T-helper 1 cell treated with Interleukin-12 subunit alpha and Interleukin-12 subunit beta and Interleukin-4 antibody, amounts not matched to agents 30 μg/mL and 1 μg/mL, for 36 hours (primary cell): ENCODE results near the gene VAT1L.

Experiments used
- H3K27ac Mint-ChIP-seq: one replicate; pipeline ENCODE4 v1.8.0; 2021; ENCODE audit warnings: mild to moderate bottlenecking, mixed read lengths
- H3K27me3 Mint-ChIP-seq: one replicate; pipeline ENCODE4 v1.8.0; 2021; ENCODE audit warnings: low read depth, mixed read lengths
- H3K36me3 Mint-ChIP-seq: one replicate; pipeline ENCODE4 v1.8.0; 2021; ENCODE audit warnings: low read depth, mixed read lengths
- H3K4me1 Mint-ChIP-seq: one replicate; pipeline ENCODE4 v1.8.0; 2021; ENCODE audit warnings: low read depth, mixed read lengths
- H3K4me3 Mint-ChIP-seq: one replicate; pipeline ENCODE4 v1.8.0; 2021; ENCODE audit warnings: mild to moderate bottlenecking, moderate library complexity, mixed read lengths
- H3K9me3 Mint-ChIP-seq: one replicate; pipeline ENCODE4 v1.8.0; 2021; ENCODE audit warnings: mixed read lengths

The VAT1L gene

DNA sequence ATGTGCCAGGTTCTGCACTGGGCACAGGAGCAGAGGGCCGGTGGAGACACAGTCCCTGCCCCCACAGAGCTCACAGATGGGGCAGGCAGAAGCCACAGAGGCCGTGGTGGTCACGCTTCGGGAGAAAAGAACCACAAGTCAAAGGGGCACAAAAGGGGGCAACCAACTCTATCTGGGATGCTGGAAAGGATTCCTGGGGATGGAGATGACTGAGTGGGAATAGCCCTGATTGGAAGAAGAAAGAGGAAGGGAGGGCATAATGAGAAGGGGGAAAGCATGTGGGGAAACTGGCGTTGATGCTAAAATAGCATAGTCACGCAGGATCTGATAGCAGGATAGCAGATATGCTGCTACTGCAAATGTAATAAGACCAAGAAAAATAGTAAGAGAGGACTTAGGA lies 69.7 kb downstream of the VAT1L start:
- no peak overlapping the region for H3K4me3 Mint-ChIP-seq
- no peaks in the 10 kb centered on the region for H3K4me1 Mint-ChIP-seq

GRCh38 chr16:77859493-77860232 lies 71.3 kb downstream of the VAT1L start:
- H3K27me3 Mint-ChIP-seq, result no peaks in the 10 kb centered on the region
- no peak overlapping the region for H3K4me3 Mint-ChIP-seq

More for the DNA sequence above, 69.7 kb downstream of the VAT1L start:
- no peaks in the 10 kb centered on the region for H3K9me3 Mint-ChIP-seq
- no peaks in the 10 kb centered on the region for H3K36me3 Mint-ChIP-seq
- no peaks in the 10 kb centered on the region for H3K27me3 Mint-ChIP-seq
- H3K27ac Mint-ChIP-seq, result no peak overlapping the region

DNA sequence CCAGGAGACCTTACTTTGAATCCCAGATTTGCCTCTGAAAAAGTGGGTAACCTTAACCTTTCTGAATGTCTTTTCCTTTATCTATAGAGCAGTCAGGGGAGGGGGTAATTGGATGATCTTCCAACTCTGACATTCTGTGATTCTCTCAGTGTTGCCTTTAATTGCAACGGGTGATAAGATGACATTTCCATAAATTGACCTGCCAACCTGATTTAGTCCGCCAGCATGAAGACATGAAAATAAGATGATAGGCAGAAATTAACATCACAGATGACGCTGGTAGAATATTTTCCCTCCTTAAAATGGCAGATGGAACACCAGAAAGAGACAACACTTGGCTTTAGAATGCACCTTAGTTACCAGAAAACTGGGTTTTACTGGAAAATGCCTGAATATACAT lies 72.6 kb downstream of the VAT1L start:
- H3K27me3 Mint-ChIP-seq, result no peaks in the 10 kb centered on the region
- H3K36me3 Mint-ChIP-seq, result no peaks in the 10 kb centered on the region
- no peak overlapping the region for H3K4me3 Mint-ChIP-seq
- no peak overlapping the region for H3K27ac Mint-ChIP-seq
- H3K9me3 Mint-ChIP-seq, result no peaks in the 10 kb centered on the region
- H3K4me1 Mint-ChIP-seq, result no peaks in the 10 kb centered on the region

More at GRCh38 chr16:77859493-77860232, 71.3 kb downstream of the VAT1L start:
- Mint-ChIP-seq H3K27ac (no peak overlapping the region), H3K9me3 (no peaks in the 10 kb centered on the region), H3K36me3 (no peaks in the 10 kb centered on the region), H3K4me1 (no peaks in the 10 kb centered on the region)

DNA sequence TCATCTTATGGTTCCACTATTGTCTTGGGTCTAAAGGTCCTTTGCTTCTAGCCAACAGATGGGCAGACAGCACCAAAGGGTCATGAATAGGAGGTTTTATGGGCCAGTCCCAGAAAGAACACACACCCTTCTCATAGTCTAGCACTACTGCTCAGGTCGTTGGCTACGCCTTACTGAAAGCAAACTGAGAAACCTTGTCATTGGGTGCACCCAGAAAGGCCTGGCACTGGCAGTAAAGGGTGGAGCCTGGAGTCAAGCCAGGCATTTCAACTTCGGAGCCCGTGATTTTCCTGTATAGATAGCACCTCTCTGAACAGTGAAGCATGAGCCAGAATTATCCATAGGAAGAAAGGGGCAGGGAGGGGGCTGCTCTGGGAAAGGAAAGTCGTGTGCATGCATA lies 74.9 kb downstream of the VAT1L start:
- Mint-ChIP-seq H3K27ac (no peak overlapping the region), H3K4me1 (peaks cover 3% of the 10 kb centered on the region), H3K27me3 (no peaks in the 10 kb centered on the region), H3K36me3 (no peaks in the 10 kb centered on the region), H3K9me3 (no peaks in the 10 kb centered on the region), H3K4me3 (no peak overlapping the region)

- Mint-ChIP-seq H3K36me3 (no peaks in the 10 kb centered on the region), H3K4me3 (no peak overlapping the region), H3K9me3 (no peaks in the 10 kb centered on the region), H3K4me1 (peaks cover 10% of the 10 kb centered on the region), H3K27ac (no peak overlapping the region), H3K27me3 (no peaks in the 10 kb centered on the region)
Observed at GRCh38 chr16:77866752-77867151, 78.4 kb downstream of the VAT1L start.

DNA sequence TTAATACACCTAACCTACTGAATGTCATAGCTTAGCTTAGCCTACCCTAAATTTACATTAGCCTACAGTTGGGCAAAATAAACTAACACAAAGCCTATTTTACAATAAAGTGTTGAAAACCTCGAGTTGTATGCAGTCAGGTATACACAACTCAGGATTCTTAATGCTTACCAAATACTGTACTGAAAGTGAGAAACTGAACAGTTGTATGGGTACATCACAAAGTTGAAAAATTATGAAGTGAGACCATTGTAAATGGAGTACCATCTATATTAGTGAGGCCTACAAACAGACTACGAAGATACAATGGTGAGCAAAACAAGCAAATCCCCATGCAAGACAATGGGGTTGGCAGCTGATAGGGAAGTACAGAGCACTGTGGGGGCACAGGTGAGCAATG lies 79.7 kb downstream of the VAT1L start:
- Mint-ChIP-seq H3K27ac (no peak overlapping the region), H3K36me3 (no peaks in the 10 kb centered on the region), H3K27me3 (no peaks in the 10 kb centered on the region), H3K4me3 (no peak overlapping the region), H3K9me3 (no peaks in the 10 kb centered on the region), H3K4me1 (peaks cover 10% of the 10 kb centered on the region)

GRCh38 chr16:77868478-77868877 lies 80.1 kb downstream of the VAT1L start:
- no peak overlapping the region for H3K27ac Mint-ChIP-seq
- H3K4me3 Mint-ChIP-seq, result no peak overlapping the region
- no peaks in the 10 kb centered on the region for H3K27me3 Mint-ChIP-seq
- H3K36me3 Mint-ChIP-seq, result no peaks in the 10 kb centered on the region
- H3K9me3 Mint-ChIP-seq, result no peaks in the 10 kb centered on the region
- H3K4me1 Mint-ChIP-seq, result peaks cover 10% of the 10 kb centered on the region

DNA sequence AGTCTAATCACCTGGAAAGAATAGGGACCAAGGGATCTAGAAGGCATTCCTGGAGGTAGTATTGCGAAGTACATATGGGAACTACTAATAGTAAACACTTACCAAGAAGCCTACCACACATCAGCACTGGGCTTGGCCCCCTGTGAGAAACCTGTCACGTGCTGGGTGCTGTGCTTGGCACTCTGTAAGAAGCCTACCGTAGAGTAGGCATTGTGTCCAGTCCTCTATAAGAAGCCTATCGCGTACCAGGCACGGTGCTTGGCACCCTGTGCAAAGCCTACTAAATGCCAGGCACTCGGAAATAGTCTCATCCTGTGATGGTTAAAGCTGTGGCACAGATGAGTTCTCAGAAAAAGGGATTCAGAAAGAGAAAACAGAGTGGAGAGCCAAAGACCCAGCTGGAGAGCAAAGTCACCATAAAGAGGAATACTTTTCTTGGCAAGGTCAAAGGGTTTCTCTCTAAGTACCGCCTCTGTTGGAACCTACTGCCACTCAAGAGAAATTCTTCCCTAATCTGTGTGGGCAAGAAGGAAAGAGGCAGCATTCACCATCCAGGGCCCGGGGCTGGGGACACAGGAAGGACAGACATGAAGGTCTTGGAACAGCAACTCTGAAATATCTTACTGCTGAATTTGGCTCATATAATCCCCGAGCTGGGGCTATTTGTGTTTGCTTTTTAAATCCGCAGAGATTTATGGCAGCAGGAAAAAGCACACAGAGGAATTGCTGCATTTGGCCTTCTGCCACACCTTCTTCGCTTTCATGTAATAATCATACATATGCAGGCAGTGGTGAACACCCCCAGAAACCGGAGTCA lies 81.8 kb downstream of the VAT1L start:
- H3K27me3 Mint-ChIP-seq, result no peaks in the 10 kb centered on the region
- no peak overlapping the region for H3K4me3 Mint-ChIP-seq
- H3K9me3 Mint-ChIP-seq, result no peaks in the 10 kb centered on the region

DNA sequence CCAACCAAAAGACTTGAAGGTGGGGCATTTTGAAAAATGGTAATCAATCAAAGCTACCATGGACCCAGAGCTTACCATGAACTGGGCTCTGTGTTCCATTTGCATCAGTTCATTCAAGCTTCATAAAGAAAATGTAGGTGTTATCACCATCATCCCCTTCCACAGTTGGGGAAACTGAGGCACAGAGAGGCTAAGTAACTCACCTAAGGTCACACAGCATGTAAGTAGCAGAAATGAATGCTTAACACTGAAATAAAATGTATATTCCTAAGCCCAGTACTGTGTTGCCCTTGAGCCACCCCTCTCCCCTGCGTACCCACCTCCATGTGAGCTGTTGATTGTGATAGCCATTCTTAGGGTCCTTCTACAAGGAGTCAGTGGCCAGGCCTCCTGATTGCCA lies 83.6 kb downstream of the VAT1L start:
- Mint-ChIP-seq H3K27ac (no peak overlapping the region), H3K4me3 (no peak overlapping the region), H3K4me1 (peaks cover 10% of the 10 kb centered on the region), H3K27me3 (no peaks in the 10 kb centered on the region), H3K9me3 (no peaks in the 10 kb centered on the region), H3K36me3 (no peaks in the 10 kb centered on the region)

More for the DNA sequence above, 81.8 kb downstream of the VAT1L start:
- H3K4me1 Mint-ChIP-seq, result peaks cover 10% of the 10 kb centered on the region
- H3K27ac Mint-ChIP-seq, result no peak overlapping the region
- no peaks in the 10 kb centered on the region for H3K36me3 Mint-ChIP-seq

GRCh38 chr16:77873066-77873465 lies 84.7 kb downstream of the VAT1L start:
- no peaks in the 10 kb centered on the region for H3K9me3 Mint-ChIP-seq

GRCh38 chr16:77874347-77874746 lies 86.0 kb downstream of the VAT1L start:
- Mint-ChIP-seq H3K4me1 (no peaks in the 10 kb centered on the region), H3K27ac (no peak overlapping the region), H3K36me3 (no peaks in the 10 kb centered on the region), H3K9me3 (no peaks in the 10 kb centered on the region), H3K4me3 (no peak overlapping the region), H3K27me3 (no peaks in the 10 kb centered on the region)

More at GRCh38 chr16:77873066-77873465, 84.7 kb downstream of the VAT1L start:
- Mint-ChIP-seq H3K27me3 (no peaks in the 10 kb centered on the region), H3K27ac (no peak overlapping the region), H3K4me3 (no peak overlapping the region), H3K4me1 (peaks cover 8% of the 10 kb centered on the region), H3K36me3 (no peaks in the 10 kb centered on the region)

DNA sequence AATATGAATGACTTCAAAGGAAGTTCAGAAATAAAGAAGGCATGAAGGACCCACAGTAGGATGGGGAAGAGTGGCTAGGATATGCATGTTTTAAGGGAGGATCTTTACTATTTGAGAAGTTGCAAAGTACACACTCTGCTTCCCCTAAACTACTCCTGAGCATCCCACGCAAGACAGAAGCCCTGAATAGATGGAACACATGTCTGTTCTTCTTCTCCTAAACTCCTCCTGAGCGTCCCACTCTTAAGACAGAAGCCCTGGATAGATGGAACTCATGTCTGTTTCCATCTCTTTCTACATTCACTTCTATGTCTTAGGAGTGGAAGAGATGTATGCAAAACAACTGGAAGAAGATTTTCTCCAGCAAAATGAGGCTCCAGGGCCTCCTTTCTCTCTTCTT lies 88.4 kb downstream of the VAT1L start:
- Mint-ChIP-seq H3K4me1 (no peaks in the 10 kb centered on the region), H3K27me3 (no peaks in the 10 kb centered on the region), H3K36me3 (no peaks in the 10 kb centered on the region), H3K9me3 (no peaks in the 10 kb centered on the region), H3K27ac (no peak overlapping the region), H3K4me3 (no peak overlapping the region)

GRCh38 chr16:77877712-77878347 lies 89.5 kb downstream of the VAT1L start:
- H3K9me3 Mint-ChIP-seq, result no peaks in the 10 kb centered on the region
- H3K4me1 Mint-ChIP-seq, result no peaks in the 10 kb centered on the region
- no peaks in the 10 kb centered on the region for H3K36me3 Mint-ChIP-seq
- no peak overlapping the region for H3K27ac Mint-ChIP-seq
- H3K4me3 Mint-ChIP-seq, result no peak overlapping the region
- H3K27me3 Mint-ChIP-seq, result no peaks in the 10 kb centered on the region

DNA sequence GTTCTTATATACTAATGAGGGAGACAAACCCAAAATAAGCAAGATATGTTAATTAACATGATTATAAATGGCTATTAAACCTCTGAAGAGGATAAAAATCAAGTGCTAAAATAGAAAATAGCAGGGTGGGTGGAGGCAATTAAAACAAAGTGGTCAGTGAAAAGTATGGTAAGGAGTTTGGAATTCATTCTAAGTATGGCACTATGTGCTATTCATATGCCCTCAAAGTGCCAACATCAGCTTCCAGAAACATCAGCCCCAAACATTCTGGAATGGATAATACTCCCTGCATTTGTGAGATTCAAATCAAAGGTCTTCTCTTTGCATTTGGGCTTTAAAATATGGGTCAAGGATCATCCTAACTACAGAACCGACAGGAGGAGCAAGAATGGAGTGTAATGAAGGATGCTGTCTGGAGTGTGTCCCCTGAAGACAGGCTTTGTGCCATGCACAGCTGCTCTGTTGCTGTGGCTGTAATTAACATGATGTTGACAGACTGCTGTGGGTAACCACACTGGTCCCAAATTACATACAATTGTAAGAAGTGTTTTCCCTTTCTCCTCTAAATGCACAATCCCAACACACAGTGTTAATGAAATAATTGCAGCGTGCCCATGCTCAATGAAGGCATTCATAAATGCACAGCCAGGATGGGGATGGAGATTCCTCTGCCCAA lies 93.1 kb downstream of the VAT1L start:
- H3K27me3 Mint-ChIP-seq, result no peaks in the 10 kb centered on the region
- no peak overlapping the region for H3K27ac Mint-ChIP-seq
- no peak overlapping the region for H3K4me3 Mint-ChIP-seq
- no peaks in the 10 kb centered on the region for H3K4me1 Mint-ChIP-seq
- no peaks in the 10 kb centered on the region for H3K9me3 Mint-ChIP-seq
- H3K36me3 Mint-ChIP-seq, result no peaks in the 10 kb centered on the region
